HEK293 (cell line): Measurements from ENCODE around the gene EIF5A.

ENCODE experiments used
- BCL11A ChIP-seq: fragments of 450-650 bp; formaldehyde crosslinking; IDR thresholded peaks from 2 replicates; pipeline ENCODE4 v1.5.1; 2016; ENCODE audit warnings: low read depth, missing biosample characterization, missing genetic modification characterization
- OVOL3 ChIP-seq: fragments of 450-650 bp; formaldehyde crosslinking; IDR thresholded peaks from 2 replicates; pipeline ENCODE4 v1.5.1; 2016; ENCODE audit warnings: missing biosample characterization, missing genetic modification characterization
- ZNF530 ChIP-seq: fragments of 450-650 bp; formaldehyde crosslinking; IDR thresholded peaks from 2 replicates; pipeline ENCODE4 v1.5.1; 2016; ENCODE audit warnings: low read depth, missing biosample characterization, missing genetic modification characterization
- TF ChIP-seq, protein P1 (sequence below): fragments of 450-650 bp; formaldehyde crosslinking; IDR thresholded peaks from 2 replicates; pipeline ENCODE4 v1.5.1; 2016; ENCODE audit warnings: missing biosample characterization, missing genetic modification characterization

DNA sequence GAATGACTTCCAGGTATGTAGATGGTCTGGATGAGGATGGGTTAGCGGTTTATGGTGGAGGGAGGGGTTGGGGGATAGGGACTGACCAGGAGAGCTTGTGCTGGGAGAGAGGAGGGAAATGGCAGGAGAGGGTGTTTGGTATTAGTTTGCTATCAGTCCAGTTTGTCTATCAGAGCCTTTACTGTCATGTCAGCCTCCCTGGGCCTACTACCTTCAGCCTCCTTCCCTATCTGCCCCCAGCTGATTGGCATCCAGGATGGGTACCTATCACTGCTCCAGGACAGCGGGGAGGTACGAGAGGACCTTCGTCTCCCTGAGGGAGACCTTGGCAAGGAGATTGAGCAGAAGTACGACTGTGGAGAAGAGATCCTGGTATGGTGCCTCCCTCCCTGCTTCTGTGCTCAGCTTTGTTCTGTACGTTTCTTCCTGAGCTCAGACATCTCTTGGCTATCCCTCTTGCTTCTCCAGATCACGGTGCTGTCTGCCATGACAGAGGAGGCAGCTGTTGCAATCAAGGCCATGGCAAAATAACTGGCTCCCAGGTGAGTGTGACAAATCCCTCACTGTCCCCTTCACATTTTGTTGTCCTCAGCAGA is 3.8 kb downstream of the EIF5A start:
- TF ChIP-seq, protein P1, sequence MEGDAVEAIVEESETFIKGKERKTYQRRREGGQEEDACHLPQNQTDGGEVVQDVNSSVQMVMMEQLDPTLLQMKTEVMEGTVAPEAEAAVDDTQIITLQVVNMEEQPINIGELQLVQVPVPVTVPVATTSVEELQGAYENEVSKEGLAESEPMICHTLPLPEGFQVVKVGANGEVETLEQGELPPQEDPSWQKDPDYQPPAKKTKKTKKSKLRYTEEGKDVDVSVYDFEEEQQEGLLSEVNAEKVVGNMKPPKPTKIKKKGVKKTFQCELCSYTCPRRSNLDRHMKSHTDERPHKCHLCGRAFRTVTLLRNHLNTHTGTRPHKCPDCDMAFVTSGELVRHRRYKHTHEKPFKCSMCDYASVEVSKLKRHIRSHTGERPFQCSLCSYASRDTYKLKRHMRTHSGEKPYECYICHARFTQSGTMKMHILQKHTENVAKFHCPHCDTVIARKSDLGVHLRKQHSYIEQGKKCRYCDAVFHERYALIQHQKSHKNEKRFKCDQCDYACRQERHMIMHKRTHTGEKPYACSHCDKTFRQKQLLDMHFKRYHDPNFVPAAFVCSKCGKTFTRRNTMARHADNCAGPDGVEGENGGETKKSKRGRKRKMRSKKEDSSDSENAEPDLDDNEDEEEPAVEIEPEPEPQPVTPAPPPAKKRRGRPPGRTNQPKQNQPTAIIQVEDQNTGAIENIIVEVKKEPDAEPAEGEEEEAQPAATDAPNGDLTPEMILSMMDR, result no peak
- TF ChIP-seq BCL11A, result no peak
- TF ChIP-seq ZNF530 (tag by site-specific recombination), result no peak
- TF ChIP-seq OVOL3 (tag by site-specific recombination), result no peak
